Dermis blood vessel endothelial cell (primary cell): ENCODE measurements around the gene CATSPER3. TPM values are rescaled to one million over a fixed set of nuclear protein-coding genes. Genes with fewer than 3 reads are reported as not detected.

Experiments
- DNase-seq: peaks from one replicate; pipeline ENCODE4 v3.0.0; 2010
- total RNA-seq: library from RNA; depleted of rRNA; stranded (reverse); fragments of >200 nt; gene quantifications from 2 replicates; pipeline ENCODE4 v1.2.3, GENCODE V29; 2014

Gene CATSPER3
- total RNA-seq, 1 donor from 2014 or later = 0.34 TPM

GRCh38 chr5:135011355-135012032, 43.8 kb downstream of the CATSPER3 start:
- DNase-seq = no peak

DNA sequence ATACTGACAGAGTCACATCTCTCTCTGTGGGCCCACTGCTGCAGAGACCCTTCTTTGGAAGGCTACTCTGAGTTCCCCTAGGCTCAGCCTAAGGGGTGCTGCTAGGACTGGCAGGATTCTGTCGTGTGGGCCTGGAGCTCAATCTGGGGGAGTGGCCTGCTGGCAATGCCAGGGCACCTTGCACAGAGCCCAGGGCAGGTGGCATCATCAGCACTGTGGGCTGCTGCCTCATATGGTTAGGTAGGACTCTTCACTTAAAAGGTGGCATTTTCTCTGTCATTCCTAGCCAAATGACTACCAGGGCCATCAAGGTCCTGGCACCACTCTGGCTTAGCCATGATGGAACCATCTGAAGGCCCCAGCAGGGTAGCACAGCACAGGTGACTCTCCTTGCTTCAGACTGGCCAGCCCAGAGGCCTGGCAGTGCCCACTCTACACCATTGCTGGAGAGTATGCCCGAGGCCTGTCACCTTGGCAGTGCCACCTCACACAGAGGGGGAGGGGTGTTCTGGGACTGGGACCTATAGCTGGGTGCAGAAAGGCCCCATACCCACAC, 44.4 kb downstream of the CATSPER3 start:
- no peak for DNase-seq

GRCh38 chr5:135012951-135013391, 45.3 kb downstream of the CATSPER3 start:
- DNase-seq = no peak

DNA sequence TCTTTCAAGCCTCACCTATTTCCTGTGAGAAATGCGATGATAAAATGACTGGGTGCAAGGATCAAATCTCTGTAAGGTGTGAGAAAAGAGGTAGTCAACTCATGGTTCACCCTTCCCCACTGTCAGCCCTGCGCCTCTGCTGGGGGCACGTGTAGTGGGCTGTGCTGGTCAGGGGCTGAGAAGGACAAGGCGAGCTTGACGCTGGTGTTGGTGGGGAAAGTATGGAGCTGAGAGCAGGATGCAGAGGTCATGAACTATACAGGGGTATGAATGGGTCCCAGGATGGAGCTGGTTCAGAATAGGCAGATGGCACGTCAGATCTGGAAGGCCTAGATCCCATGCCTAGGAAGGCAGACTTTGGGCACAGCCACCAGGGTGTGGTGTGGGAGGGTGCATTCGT, 45.7 kb downstream of the CATSPER3 start:
- no peak for DNase-seq

GRCh38 chr5:135013947-135014570, 46.4 kb downstream of the CATSPER3 start:
- DNase-seq = no peak

DNA sequence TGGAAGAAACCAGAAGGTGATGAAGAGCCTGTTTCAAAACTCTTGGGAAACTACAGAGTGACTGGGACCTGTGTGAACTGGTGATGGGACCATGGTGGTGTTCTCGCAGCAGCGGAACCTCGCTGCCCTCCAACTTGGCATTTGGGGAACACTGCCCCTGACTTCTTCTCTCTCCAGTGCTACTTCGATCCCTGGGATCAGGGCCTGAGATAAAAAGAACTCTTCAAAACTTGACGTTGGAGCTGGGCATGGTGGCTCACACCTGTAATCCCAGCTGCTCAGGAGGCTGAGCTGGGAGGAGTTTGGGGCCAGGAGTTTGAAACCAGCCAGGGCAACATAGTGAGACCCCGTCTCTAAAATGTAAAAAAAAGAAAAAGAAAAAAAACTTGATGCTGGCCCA, 48.2 kb downstream of the CATSPER3 start:
- no peak for DNase-seq

DNA sequence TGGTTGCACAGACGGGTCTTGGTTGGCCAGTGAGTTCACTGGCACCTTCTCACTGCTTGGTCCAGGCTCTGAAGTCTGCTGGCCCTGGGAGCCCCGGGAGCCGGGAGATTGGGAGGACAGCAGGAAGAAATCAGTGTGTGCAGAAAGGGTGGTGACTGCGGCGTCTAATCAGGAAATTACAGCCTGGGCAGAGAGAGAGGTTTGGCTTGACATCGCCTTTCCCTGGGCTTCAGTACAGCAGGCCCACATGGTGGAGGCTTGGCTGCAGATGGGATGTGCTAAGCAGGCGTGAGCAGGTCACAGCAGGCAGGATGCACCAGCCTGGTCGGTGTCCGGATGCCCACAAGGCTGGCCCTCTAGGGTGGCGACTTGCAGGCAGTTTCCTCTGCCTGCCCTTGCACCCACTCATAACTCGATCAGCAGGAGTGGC, 49.2 kb downstream of the CATSPER3 start:
- no peak for DNase-seq

DNA sequence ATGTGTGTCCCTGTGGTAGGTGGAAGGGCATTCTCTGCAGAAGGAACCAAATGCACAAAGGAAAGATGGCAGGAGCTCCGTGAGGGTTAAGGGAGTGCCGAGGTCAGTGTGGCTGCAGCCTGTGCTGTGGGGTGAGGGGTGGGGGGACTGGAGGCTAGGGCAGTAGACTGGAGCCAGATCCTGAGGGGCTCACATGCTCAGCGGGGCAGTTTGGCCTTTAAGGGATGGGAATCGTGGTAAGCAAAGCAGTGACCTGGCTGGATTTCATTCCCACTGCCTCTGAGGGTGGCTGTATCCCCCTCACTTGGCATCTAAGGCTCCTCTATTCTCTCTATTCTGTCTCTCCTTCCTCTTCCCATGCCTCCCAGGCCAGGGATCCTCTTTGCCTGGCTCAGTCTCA, 50.8 kb downstream of the CATSPER3 start:
- DNase-seq = no peak

GRCh38 chr5:135019314-135019713, 51.6 kb downstream of the CATSPER3 start:
- no peak for DNase-seq

- no peak for DNase-seq
Measured at GRCh38 chr5:135020111-135020895, 52.6 kb downstream of the CATSPER3 start.

DNA sequence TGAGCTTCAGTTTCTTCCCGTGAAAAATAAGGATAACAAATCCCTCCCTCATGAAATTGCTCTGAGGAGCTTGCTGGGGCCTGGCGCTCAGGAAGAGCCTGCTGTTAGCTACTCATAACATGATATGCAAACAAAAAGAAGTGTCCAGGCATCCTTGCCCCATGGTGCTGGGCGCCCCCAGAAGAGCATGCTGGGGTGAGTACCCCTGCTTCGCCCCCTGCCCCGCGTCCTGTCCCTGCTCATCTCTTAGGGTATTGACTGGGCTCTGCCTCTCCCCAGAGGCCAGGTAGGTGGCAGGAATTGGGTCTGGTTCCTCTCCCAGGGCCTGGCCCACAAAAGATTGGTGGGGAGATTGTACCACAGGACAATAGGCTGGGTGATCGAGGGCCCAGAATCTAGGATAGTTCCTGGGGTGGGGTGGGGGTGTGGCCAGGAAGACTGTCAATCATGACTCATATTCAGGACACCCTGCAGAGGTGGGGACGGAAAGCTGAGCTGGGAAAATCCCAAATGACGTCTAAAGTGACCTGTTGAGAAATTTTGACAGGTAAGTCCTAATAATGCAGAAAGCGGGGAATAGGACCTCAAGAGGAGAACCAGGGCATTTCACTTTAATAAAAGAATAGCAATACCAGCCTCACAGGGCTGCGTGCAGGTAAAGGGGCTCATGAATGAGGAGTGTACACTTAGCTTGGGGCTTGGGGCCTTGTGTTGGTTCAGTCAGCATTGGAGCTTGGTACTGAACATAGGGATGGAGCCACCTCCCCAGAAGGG, 57.4 kb downstream of the CATSPER3 start:
- no peak for DNase-seq

- no peak for DNase-seq
Measured at GRCh38 chr5:135025730-135026644, 58.3 kb downstream of the CATSPER3 start.

- no peak for DNase-seq
Measured at GRCh38 chr5:135026645-135027265, 59.0 kb downstream of the CATSPER3 start.

DNA sequence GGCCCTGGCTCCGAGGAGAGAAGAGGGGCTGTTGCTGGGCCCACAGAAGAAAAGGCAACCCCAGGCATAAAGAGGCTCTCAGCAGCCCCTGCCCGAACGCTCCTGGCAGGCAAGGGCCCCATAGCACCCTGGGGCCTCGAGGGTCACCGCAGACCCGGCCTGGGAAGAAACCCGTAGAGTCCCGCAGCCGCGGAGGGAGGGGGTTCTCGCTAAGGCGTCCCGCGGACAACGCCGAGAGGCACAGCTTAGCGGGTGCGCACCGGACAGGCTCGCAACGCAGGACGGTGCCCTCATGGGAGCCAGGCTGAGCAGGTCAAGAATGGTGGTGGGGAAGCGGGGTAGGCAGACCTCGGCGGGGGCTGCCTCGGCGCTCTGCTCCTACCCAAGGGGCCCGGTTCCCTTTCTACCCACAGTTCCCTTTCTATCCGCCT, 59.6 kb downstream of the CATSPER3 start:
- DNase-seq = no peak

GRCh38 chr5:135027697-135028615, 60.2 kb downstream of the CATSPER3 start:
- no peak for DNase-seq

DNA sequence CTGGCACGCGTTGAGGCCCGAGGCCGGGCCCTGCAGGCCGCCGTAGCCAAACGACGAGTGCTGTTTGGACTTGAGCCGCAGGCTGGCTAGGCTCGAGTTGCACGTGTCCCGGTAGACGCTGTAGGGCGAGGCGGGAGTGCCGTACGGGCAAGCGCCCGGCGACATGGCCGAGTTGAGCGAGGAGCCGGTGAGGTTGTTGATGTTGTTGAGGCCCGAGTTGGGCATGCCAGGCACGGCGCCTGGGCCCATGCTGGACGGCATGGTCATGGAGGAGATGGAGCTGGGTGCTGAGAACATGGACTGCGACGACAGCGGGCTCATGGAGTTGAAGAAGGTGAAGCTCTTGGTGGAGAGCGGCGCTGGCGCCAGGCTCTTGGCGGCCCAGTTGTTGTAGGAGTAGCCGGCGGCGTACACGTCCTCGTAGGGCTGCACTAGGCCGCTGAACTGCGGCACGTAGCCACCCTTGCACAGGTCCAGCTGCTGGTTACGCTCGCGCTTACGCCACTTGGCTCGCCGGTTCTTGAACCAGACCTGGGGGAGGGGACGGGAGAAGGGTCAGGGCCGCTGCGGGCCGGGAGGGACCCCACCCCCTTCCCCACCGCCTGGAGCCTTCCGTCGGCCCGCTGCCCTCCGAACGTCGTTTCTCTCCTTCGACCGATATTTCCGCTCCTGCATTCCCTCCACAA, 61.2 kb downstream of the CATSPER3 start:
- no peak for DNase-seq

DNA sequence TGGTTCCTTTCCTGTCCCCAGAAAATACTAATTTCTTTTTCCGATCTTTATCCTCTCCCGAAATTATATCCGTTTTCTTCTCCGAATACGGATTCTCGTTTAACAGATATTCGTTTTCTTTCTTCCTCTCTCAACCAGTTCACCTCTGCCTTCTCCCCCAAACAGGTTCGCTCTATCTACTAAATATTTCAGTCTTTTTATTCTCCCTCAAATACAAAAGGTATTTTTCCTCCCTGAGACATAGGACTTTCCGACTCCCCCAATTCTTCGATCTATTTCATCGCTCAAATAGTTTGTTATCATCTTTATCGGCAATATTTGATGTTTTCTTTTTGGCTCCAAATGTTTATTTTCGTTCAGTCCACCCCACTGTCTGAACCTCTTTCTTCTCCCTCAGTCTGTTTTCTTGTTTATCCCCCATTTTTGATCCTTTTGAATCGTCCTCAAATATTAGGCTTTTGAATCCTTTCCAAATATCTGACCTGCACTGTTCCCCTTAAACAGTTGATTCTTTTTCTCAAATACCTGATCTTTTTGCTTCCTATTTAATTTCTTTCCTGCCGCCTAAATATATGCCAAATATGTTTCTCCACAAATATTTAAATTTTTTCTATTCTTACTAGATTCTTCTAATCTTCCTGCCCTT, 61.9 kb downstream of the CATSPER3 start:
- no peak for DNase-seq

GRCh38 chr5:135030123-135030955, 62.6 kb downstream of the CATSPER3 start:
- no peak for DNase-seq
